ENCODE data around the gene PCDHGC5. TPM values are rescaled to one million over a fixed set of nuclear protein-coding genes. Genes with fewer than 3 reads are reported as not detected.

Gene PCDHGC5
- total RNA-seq, 4 donors from 2014 or later = 1.1 to 3.2 (median 2.1) TPM

- DNase-seq (ENCODE audit: low spot score) (no peak), ATAC-seq (ENCODE audit: low FRiP score) (no peak)
- TF ChIP-seq CTCF (IDR thresholded peaks at IDR 0.05) = no peak
Measured at GRCh38 chr5:141517880-141518617, 29.2 kb downstream of the PCDHGC5 start.

- ATAC-seq (ENCODE audit: low FRiP score) = no peak
- no peak for TF ChIP-seq CTCF (IDR thresholded peaks at IDR 0.05)
- DNase-seq (ENCODE audit: low spot score) = no peak
Measured at GRCh38 chr5:141518618-141519015, 29.7 kb downstream of the PCDHGC5 start.

DNA sequence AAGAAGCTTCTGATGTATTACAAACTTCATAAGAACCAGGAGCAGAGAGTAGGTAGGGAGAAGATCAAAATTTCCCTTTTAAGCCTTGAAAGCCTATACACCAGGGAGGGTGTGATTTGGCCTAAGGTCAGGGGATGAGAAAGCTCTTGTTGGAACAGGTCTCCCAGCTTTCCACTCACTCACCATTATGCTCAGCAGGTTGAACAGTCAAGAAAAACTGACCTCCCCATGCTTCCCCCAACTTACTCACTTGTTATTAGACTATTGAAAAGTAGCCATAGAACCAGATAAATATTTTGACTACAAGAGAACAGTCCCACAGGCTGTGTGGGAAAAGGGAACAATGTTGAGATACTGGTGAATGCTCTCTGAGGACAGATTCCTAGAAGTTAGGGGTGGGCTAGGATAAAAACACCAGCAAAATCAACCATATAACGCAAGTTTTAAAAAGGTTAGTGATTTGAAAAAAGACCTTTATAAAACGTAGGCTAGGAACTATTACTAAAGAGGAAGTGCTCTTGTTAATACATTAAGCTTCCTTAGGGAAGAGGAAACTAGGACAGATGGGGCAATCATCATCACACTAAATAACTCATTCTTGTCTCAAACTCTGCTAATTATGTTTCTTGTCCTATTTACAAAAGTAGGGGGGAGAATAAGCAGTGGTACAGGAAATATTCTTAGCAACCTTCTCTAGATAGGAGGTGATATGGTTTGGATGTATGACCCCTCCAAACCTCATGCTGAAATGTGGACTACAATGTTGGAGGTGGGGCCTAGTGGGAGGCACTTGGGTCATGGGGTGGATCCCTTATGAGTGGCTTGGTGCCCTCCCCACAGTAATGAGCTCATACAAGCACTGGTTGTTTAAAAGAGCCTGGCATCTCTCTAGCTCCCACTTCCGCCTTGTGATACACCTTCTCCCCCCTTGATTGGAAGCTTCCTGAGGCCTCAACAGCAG is 31.0 kb downstream of the PCDHGC5 start:
- DNase-seq (ENCODE audit: low spot score) = no peak
- no peak for TF ChIP-seq CTCF (IDR thresholded peaks at IDR 0.05)
- no peak for ATAC-seq (ENCODE audit: low FRiP score)

GRCh38 chr5:141521244-141521781 is 32.4 kb downstream of the PCDHGC5 start:
- ATAC-seq (ENCODE audit: low FRiP score) = peak; percentile 36
- no peak for DNase-seq (ENCODE audit: low spot score)
- no peak for TF ChIP-seq CTCF (IDR thresholded peaks at IDR 0.05)

- no peak for ATAC-seq (ENCODE audit: low FRiP score)
- no peak for DNase-seq (ENCODE audit: low spot score)
- no peak for TF ChIP-seq CTCF (IDR thresholded peaks at IDR 0.05)
Measured at GRCh38 chr5:141522301-141522700, 33.4 kb downstream of the PCDHGC5 start.

DNA sequence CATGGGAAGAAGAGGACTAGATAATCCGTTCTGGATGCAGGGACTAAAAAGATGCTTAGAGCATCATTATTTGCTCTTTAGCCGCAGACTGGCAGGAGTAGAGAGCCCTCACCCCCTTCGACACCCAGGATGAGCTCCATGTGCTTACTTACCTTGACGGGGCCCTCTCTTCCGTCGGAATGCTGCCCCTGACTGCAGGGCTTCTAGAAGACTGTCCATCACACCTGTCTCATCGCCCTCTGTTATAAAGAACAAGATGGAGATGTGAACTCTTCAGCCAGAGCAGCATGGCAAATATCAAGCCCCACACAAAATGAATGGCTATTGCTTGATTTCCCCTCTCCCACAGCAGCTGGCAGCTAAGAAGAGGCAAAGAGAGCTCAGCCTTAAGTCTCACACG is 35.1 kb downstream of the PCDHGC5 start:
- ATAC-seq (ENCODE audit: low FRiP score) (no peak), DNase-seq (ENCODE audit: low spot score) (no peak)
- TF ChIP-seq CTCF (IDR thresholded peaks at IDR 0.05) = no peak
